Mesothelial cell of epicardium (in vitro differentiated cells): Measurements from ENCODE around the gene DNM2. TPM values are rescaled to one million over a fixed set of nuclear protein-coding genes. Genes with fewer than 3 reads are reported as not detected.

ENCODE experiments used
- DNase-seq, 2 experiments: peaks; one replicate each; pipeline ENCODE4 v3.0.0; 2021; ENCODE audit warnings: low spot score in 2 of 2; ENCODE audit not compliant: unreplicated experiment in 2 of 2
- H3K27ac Mint-ChIP-seq: 2 replicates; pipeline ENCODE4 v1.8.0; 2021; ENCODE audit warnings: mixed read lengths
- H3K27me3 Mint-ChIP-seq: 2 replicates; pipeline ENCODE4 v1.8.0; 2021; ENCODE audit warnings: low read depth, mixed read lengths
- H3K36me3 Mint-ChIP-seq: 2 replicates; pipeline ENCODE4 v1.8.0; 2021; ENCODE audit warnings: mixed read lengths
- H3K4me1 Mint-ChIP-seq: 2 replicates; pipeline ENCODE4 v1.8.0; 2021; ENCODE audit warnings: mixed read lengths
- H3K4me3 Mint-ChIP-seq: 2 replicates; pipeline ENCODE4 v1.8.0; 2021; ENCODE audit warnings: mild to moderate bottlenecking, moderate library complexity, mixed read lengths
- H3K9me3 Mint-ChIP-seq: 2 replicates; pipeline ENCODE4 v1.8.0; 2021; ENCODE audit warnings: mixed read lengths
- CTCF ChIP-seq: fragments of 200-600 bp; sonication (generic); IDR thresholded peaks from one replicate; pipeline ENCODE4 v1.5.0; 2021; ENCODE audit warnings: antibody characterized with exemption; ENCODE audit not compliant: unreplicated experiment
- total RNA-seq: library from RNA; stranded (reverse); gene quantifications from 3 replicates; pipeline ENCODE4 v1.2.1, GENCODE V29; 2021

The DNM2 gene
- total RNA-seq, 1 donor from 2014 or later: 128 TPM

- H3K4me3 Mint-ChIP-seq: no peak overlapping the region
- TF ChIP-seq CTCF: no peak
- no peaks in the 10 kb centered on the region for H3K4me1 Mint-ChIP-seq
- H3K27me3 Mint-ChIP-seq: no peaks in the 10 kb centered on the region
- no peaks in the 10 kb centered on the region for H3K9me3 Mint-ChIP-seq
- no peak overlapping the region for H3K27ac Mint-ChIP-seq
- no peak for DNase-seq
- peaks cover 24% of the 10 kb centered on the region for H3K36me3 Mint-ChIP-seq
Measured at GRCh38 chr19:10826231-10826630, 108.4 kb downstream of the DNM2 start.

- peaks cover 21% of the 10 kb centered on the region for H3K36me3 Mint-ChIP-seq
- no peak overlapping the region for H3K4me3 Mint-ChIP-seq
- no peak for DNase-seq
- H3K27ac Mint-ChIP-seq: no peak overlapping the region
- no peaks in the 10 kb centered on the region for H3K4me1 Mint-ChIP-seq
- H3K27me3 Mint-ChIP-seq: no peaks in the 10 kb centered on the region
- H3K9me3 Mint-ChIP-seq: no peaks in the 10 kb centered on the region
- no peak for TF ChIP-seq CTCF
Measured at GRCh38 chr19:10826846-10827245, 109.0 kb downstream of the DNM2 start.

GRCh38 chr19:10828981-10829821 is 111.3 kb downstream of the DNM2 start:
- Mint-ChIP-seq H3K27ac (no peak overlapping the region), H3K4me1 (no peaks in the 10 kb centered on the region), H3K36me3 (peaks cover 18% of the 10 kb centered on the region), H3K27me3 (no peaks in the 10 kb centered on the region), H3K9me3 (no peaks in the 10 kb centered on the region), H3K4me3 (no peak overlapping the region)
- DNase-seq: no peak
- TF ChIP-seq CTCF: no peak

- TF ChIP-seq CTCF: no peak
- Mint-ChIP-seq H3K4me1 (no peaks in the 10 kb centered on the region), H3K4me3 (no peak overlapping the region), H3K27me3 (no peaks in the 10 kb centered on the region), H3K9me3 (no peaks in the 10 kb centered on the region), H3K36me3 (peaks cover 11% of the 10 kb centered on the region), H3K27ac (no peak overlapping the region)
- no peak for DNase-seq
Measured at GRCh38 chr19:10829967-10830366, 112.1 kb downstream of the DNM2 start.

GRCh38 chr19:10830370-10830769 is 112.5 kb downstream of the DNM2 start:
- no peaks in the 10 kb centered on the region for H3K27me3 Mint-ChIP-seq
- H3K4me3 Mint-ChIP-seq: no peak overlapping the region
- H3K36me3 Mint-ChIP-seq: peaks cover 10% of the 10 kb centered on the region
- no peak overlapping the region for H3K27ac Mint-ChIP-seq
- DNase-seq: no peak
- TF ChIP-seq CTCF: no peak
- H3K9me3 Mint-ChIP-seq: no peaks in the 10 kb centered on the region
- H3K4me1 Mint-ChIP-seq: peaks cover under 1% of the 10 kb centered on the region
